Measurements from ENCODE around the gene FHIT.

- TF ChIP-seq CTCF (IDR thresholded peaks at IDR 0.05): no peak
- TF ChIP-seq POLR2A (IDR thresholded peaks at IDR 0.05): no peak
These were observed 554.1 kb downstream of the FHIT start for GRCh38 chr3:60697132-60697531.

All from Peyer's patch (tissue), 4 donors.